D721Med (cell line): ENCODE results near the gene DLK2.

Source experiments
- DNase-seq: peaks from one replicate; pipeline ENCODE4 v3.0.0; 2011; ENCODE audit warnings: low spot score; ENCODE audit not compliant: insufficient read length
- FAIRE-seq: peaks from 2 replicates; lab custom pipeline; 2011; peaks lifted over from hg19 to GRCh38; lab: Jason Lieb, UNC
- TF ChIP-seq, protein P1 (sequence below): IDR thresholded peaks from 2 replicates; pipeline ENCODE4 v1.5.1; 2012; ENCODE audit warnings: mild to moderate bottlenecking, control low read depth; ENCODE audit not compliant: insufficient read depth; ENCODE audit errors: missing control alignments

Gene DLK2

DNA sequence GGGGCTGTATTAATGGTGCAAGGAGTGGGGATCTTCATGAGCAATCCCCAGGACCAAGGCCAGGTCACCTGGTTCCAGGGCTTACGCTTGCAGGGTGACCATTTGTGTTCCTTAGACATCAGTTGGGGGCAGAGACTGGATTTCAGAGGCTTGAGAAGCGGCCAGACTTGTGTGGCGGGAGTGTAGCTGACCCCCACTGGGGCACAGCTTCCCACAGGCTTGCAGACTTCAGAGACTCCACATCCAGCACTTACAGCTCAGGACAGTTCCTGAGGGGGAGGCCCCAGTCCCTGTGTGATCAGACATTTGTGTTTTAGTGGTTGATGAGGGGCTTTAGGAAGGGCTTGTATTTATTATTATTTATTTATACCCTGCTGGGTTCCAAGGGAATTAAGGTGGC lies 37.3 kb upstream of the DLK2 start:
- FAIRE-seq (no peak), DNase-seq (no peak)
- TF ChIP-seq, protein P1, sequence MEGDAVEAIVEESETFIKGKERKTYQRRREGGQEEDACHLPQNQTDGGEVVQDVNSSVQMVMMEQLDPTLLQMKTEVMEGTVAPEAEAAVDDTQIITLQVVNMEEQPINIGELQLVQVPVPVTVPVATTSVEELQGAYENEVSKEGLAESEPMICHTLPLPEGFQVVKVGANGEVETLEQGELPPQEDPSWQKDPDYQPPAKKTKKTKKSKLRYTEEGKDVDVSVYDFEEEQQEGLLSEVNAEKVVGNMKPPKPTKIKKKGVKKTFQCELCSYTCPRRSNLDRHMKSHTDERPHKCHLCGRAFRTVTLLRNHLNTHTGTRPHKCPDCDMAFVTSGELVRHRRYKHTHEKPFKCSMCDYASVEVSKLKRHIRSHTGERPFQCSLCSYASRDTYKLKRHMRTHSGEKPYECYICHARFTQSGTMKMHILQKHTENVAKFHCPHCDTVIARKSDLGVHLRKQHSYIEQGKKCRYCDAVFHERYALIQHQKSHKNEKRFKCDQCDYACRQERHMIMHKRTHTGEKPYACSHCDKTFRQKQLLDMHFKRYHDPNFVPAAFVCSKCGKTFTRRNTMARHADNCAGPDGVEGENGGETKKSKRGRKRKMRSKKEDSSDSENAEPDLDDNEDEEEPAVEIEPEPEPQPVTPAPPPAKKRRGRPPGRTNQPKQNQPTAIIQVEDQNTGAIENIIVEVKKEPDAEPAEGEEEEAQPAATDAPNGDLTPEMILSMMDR, result no peak

DNA sequence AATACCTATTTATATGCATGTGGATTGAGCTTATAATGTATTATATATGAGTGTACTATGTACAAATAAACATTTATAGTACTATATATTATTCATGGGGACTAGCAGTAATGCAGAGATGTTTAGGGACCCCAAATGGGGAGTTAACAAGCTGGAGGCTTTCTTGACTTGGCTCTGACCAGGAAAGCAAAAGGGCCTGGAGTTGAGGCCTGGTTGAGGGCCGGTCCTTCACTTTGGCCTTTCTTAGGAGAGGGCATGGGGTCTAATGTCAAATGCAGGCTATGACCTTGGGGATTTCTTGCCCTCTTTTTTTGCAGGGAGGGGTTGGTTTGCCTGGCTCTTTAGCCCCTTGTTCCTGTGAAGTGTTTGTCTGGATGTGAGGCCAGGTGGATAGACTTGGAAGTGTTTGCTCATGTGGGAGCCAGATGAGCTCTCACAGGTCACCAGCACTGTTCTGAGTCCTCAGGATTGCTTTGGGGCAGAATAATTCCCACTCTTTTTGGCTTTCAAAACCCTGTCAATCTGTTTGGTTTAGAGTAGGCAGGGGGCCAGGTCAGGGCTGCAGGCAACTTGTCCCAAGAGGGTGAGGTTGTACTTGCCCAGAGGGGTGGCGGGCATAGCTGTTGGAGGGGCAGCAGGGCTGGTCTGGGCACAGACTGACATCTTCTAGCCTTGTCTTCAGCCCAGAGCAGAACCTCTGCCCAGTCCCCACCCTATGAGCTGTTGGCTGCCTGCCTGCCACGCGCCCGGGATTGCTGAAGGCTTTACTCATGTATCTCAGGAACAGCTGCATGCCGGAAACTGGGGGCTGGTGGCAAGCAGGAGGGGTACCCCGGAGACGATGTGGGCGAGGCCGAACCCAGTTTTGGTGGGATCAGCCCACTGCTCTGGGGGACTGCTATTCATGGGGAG lies 36.7 kb upstream of the DLK2 start:
- no peak for FAIRE-seq
- DNase-seq, result no peak
- TF ChIP-seq, protein P1, result no peak

DNA sequence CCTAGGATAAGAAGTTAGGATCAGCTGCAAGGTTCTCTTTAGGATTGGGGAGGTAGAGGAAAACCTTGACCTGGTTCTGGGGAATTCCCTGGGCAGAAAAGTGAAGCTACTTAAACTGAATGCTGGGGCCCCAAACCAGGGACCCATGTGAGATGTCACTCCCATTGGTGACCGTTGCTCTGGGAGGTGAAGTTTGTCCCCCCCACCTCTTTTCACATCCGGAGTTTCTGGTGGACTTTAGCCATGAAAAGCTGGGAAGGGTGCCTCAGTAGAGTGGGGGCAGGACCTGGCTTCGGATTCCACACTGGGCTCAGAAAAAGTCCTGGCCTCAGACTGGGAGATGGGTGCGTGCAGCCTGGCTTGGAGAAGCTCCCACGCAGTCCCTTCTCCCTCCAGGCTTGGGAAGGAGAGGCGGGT lies 35.2 kb upstream of the DLK2 start:
- TF ChIP-seq, protein P1, result no peak
- FAIRE-seq (no peak), DNase-seq (no peak)

DNA sequence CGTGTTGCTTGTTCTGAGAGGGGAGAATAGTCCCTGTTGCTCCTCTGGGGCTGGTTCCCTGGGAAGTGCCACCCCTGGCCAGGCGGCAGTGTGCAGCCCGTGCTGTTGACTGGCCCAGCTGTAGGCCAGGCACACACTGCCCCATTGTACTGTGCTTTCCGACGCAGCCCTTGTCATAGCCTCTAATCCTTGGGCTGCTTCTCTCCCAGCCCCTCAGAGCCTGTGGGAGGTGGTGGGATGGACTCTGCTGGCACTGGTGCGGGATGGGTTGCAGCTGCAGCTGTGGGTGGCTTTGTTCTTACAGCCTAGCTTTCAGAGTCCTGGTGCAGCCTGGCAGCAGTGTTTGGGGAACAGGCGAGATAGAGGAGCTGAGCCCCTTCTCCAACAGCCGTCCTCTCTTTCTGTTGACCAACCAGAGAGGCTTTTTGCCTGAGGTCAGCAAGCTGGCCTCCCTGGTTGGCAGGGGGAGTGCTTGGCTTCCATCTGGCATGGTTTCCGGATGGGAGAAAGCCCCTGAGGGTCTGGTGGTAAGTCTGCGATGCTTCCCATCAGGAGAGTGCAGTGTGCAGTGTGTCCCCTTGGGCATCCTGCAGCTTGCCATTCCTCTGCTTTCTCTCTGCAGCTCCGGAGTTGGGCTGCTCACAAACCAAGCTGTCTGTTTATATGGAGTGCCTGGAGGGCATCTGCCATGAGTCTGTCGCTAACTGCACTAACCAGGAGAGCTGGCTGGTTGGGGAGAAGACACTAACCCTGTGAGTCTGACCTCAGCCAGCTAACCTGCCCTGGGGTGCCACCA lies 34.1 kb upstream of the DLK2 start:
- FAIRE-seq (no peak), DNase-seq (no peak)
- TF ChIP-seq, protein P1, result no peak

DNA sequence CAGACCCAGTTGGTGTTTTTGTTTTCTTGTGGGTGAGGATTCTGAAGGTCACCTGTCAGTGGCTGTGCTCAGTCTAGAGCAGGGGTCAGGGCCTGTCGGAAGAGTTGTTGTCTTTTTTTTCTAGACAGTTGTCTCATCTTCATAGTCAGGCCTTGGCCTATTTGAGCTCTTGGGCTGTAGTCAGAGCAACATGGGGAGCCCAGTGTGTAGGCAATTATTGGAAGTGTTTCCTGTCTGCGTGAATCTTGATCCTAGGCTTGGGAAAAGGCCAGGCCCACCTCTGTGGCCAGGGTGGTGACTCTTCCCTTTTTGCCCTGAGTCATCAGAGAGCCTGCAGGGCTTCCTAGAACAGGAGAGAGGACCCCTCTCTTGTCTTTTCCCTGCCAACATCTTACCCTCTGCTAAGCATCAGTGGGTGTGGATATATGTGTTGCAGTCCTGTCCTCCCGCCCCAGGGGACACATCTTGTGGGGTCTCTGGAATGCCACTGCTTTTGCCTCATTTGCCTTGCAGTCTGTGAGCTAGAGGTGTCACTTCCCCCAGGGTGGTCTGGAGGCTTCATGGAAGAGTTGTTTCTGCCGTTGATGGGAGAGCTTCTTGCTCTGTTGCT lies 33.4 kb upstream of the DLK2 start:
- FAIRE-seq, result no peak
- TF ChIP-seq, protein P1, result no peak
- DNase-seq, result no peak

DNA sequence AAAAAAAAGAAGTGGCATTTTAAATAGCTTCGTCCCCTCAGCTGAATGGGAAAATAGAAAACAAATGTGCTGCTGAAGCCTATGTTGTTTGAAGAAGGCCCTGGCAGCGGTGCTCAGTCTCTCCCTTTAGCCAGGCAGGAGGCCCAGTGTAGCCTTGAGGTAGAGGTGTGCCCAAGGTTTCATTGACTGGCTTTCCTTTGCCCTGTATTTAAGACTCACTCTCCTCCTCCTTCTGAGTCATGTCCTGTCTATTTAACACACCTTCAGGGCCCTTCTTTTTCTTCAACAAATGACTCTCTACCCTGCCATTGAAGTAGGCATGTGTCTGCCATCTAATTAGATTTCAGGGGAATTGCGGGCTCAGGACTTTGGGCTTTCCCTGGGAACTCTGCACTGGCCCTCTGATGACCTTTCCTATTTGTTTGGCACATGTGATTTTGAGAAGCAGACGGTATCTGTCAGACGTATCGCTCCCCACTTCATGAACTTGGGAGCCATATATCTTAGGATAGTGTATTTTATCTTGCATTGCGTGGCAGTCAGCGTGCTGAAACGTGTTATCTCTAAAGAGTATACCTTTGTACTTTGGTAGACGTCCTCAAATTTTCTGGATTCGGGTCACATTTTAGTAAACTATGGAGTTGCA lies 26.4 kb upstream of the DLK2 start:
- FAIRE-seq (no peak), DNase-seq (no peak)
- TF ChIP-seq, protein P1, result no peak
